HG02938 (cell line): ENCODE data around the gene NRSN2.

Experiments used
- ATAC-seq: cut with Tn5 transposase; IDR thresholded peaks from one replicate; pipeline ENCODE4 v1.9.1; 2021; ENCODE audit warnings: mild to moderate bottlenecking, moderate library complexity; ENCODE audit not compliant: unreplicated experiment

Gene NRSN2, protein sequence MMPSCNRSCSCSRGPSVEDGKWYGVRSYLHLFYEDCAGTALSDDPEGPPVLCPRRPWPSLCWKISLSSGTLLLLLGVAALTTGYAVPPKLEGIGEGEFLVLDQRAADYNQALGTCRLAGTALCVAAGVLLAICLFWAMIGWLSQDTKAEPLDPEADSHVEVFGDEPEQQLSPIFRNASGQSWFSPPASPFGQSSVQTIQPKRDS

DNA sequence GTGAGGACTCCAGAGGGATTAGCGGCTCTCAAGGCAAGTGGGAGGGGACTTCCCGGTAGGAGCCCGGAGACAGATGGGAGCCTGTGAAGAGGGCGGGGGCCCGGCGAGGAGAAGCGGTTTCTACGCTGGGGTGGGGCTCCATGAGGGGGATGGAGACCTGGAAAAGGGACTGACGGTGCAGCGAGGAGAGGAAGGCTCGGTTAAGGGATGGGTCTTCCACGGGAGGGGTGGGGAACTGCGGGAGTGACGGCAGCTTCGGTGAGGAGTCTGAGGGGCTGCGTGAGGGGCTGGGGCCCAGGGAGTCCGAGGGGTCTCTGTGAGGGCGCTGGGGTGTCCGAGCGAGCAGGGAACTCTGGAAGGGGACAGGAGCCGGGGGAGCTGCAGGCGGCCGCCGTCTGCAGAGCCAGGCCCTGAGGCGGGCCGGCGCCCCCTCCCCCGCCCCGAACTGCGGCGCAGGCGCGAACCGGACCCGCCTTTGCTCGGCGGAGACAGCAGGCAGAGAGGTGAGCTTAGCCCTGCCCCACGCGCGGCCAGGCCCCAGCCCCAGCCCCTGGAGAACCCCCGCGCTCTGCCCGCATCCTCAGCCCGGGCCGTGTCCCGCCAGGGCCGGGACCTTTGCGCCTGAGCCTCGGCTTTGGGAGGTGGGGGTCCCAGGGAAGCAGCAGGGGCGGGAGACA is at the start of gene NRSN2:
Gene NRSN2 (plus strand): TSS at position 472 of the 677 bp plus-strand sequence. CDS start 2,533 bp downstream, outside the sequence.
- ATAC-seq, result peak; percentile 20

DNA sequence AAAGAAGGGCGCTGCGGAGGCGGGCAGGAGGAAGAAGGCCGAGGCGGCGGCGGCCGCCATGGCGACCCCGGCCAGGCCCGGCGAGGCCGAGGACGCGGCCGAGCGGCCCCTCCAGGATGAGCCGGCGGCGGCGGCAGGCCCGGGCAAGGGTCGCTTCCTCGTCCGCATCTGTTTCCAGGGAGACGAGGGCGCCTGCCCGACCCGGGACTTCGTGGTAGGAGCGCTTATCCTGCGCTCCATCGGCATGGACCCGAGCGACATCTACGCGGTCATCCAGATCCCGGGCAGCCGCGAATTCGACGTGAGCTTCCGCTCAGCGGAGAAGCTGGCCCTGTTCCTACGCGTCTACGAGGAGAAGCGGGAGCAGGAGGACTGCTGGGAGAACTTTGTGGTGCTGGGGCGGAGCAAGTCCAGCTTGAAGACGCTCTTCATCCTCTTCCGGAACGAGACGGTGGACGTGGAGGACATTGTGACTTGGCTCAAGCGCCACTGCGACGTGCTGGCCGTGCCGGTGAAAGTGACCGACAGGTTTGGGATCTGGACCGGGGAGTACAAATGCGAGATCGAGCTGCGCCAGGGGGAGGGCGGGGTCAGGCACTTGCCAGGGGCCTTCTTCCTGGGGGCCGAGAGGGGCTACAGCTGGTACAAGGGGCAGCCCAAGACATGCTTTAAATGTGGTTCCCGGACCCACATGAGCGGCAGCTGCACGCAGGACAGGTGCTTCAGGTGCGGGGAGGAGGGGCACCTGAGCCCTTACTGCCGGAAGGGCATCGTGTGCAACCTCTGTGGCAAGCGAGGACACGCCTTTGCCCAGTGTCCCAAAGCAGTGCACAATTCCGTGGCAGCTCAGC is 48.8 kb upstream of the NRSN2 start:
- peak; percentile 20 for ATAC-seq

DNA sequence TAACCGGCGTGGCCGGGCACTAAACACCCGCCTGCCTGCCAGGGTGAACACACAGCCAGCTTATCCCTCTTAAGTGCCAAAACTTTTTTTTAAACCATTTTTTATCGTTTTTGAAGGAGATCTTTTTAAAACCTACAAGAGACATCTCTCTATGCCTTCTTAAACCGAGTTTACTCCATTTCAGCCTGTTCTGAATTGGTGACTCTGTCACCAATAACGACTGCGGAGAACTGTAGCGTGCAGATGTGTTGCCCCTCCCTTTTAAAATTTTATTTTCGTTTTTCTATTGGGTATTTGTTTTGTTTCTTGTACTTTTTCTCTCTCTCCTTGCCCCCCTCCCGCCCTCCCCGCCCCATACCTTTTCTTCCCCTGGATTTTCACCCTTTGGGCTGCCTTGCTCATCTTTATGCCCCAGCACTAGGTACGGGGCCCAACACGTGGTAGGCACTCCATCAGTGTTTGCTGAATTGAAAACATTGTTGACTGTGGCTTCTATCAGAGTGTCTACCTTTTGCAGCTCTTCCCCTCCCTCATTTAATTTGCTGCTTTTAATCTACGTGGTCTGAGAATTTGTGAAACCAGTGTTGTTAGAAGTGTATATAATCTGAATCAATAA is 48.0 kb upstream of the NRSN2 start:
- no peak for ATAC-seq

DNA sequence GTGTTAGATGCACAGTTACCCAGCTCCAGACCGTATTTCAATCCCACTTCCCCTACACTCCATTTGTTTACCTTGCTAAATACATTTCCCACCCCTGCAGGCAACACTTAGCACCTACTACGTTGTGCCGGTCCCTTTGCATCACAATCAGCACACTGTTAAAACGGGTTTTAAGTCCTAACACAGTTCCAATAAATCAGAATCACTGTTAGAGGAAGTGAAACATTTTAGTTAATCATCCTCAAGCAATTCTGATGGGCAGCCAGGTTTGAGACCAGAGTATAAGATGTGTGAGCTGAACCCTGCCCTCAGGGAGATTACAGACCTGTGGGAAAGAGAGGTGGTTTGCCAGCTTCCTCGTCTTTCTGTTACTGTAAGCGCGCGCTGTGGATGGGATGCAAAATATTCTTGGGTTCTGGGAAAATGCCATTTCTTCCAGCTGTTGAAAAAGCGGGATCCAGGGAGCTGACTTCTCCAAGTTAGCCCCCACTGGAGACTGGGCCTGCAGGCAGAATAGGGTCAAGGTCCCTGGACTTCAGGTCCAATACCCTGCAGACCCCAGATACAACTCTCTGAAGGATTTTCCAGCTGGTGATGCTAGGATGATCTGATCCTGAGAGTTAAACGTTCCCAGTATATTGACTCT is 46.4 kb upstream of the NRSN2 start:
- ATAC-seq, result no peak

DNA sequence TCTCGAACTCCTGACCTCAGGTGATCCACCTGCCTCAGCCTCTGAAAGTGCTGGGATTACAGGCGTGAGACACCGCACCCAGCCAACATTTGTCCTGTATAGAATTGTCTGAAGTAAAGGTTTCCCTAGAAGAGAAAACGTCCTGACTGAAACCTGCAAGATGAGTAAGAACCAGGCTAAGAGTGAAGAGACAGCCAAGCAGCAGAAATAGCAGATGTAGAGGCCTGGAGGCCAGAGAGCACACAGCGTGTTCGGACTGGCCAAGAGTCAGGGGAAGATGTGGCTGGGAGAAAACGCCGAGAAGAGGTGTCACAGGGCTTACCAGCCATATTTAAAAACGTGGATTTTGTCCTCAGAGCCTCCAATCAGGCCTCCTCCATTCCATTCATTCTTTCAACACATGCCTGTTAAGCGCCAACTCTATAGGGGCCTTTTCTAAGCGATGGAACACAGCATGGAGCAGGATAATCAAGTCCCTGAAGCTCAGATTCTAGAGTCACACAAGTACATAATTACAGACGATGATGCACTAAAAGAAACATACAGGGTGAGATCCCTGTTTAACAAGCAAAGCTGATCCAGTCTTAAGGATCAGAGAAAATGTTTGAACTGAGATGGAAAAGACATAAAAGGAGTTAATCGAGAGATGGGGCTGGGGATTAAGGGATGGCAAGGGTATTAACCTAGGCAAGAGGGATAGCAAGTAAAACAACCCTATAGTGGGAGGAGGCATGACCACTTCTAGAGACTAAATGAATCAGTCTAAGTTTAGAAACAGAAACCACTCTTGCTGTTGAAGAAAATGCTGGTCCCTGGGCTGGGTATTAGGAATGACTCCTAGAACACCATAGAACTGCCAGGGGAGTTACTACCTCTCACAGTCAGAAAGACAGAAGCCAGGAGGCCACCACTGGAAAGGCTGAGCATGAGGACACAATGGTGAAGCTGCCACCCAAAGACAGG is 44.7 kb upstream of the NRSN2 start:
- no peak for ATAC-seq

DNA sequence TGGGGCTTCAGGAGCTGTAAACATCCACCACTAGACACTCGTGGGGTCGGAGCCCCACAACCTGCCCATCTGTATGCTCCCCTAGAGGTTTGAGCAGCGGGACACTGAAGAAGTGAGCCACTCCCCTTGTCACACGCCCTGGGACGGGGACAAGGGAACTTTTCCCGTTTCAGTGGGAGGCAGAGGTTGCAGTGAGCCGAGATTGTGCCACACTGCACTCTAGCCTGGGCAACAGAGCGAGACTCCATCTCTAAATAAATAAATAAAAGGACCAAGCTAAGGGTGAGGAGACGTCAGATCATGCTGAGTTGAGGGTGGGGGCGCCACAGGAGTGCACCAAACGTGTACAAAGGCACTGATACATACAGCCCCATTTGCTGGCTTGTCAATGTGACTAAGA is 41.2 kb upstream of the NRSN2 start:
- no peak for ATAC-seq

DNA sequence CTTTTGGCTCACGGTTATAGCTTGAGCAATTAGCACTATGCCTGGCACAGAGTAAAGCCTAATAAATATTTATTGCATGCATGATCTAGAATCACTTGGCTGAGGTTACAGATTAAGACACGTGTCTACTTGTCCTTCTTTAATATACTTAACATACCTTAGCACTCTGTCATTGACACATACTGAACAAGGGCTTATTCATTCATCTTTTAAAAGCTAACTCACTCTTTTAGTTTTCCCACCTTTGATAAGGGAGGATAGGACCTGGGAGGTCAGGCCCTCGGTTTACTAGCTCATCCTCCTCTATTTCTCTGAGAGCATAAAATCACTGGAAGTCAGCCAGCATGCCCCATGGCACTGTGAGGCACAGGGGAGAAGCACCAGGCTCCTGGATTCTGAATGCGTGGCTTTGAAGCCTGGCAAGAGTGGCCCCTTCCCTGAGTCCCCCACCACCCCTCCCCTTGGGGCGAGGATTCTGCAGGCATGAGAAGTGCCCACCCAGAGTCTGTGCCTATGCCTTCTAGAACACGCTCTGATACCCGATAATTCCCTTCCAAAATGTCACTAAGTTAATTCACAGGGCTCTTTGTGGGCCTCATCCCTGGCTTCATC is 38.4 kb upstream of the NRSN2 start:
- ATAC-seq, result no peak

DNA sequence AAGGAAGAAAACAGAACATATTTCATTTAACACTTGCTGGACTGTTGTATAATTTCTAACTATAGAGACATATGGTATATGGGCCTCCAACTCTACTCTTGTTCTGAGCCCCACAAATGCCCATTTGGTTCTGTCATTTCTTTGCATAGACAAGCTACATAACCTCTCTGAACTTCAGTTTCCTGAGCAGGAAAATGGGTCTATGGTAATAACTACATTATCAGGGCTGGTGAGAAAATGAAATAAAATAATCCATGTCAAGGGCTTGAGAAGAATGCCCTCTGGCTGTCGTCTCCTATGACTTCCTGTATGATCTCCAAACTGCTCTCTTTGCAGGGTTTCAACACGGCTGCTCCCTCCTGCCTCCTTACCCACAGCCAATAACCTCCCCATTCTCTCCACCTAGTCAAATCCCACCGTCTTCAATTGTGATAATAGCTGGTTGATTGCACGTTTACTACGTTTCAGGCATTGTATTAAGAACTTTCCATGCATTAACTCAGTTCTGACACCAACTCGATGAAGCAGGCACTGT is 37.5 kb upstream of the NRSN2 start:
- no peak for ATAC-seq

DNA sequence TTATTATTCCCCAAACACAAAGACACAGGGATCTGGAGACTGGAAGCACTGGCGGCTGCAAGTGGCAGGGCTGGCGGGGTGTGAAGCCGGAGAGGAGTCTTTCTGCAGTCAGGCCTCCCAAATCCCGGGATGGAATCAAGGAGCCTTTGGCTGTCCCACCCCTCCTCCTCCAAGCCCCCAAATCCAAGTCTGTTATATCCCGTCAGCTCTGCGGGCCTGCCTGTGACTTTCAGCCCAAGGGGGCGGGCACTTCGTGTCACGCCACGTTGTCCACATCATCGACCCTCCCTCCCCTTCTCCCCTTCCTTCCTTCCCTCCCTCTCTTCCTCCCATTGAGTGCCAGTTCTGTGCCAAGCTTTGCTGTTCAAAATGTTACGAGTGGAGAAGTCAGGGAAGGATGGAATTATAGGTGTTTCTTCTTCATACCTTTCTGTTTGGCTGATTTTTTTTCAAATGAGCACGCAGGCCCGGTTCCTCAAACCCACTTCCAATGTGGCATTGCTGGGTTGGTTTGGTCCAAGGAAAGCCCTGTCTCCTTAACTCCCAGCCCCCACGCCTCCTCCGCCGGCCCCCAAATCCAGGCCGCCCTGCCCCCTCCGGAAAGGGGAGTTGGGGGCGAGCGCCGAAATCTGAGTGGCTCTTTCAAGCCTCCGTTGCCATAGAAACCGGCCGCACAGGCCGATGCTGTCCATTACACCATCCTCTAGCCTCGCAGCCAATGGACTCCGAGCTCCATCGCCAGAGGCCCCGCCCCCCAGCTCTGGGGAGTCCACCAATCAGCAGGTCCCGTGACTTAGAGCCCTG is 36.9 kb upstream of the NRSN2 start:
- peak; percentile 96 for ATAC-seq

DNA sequence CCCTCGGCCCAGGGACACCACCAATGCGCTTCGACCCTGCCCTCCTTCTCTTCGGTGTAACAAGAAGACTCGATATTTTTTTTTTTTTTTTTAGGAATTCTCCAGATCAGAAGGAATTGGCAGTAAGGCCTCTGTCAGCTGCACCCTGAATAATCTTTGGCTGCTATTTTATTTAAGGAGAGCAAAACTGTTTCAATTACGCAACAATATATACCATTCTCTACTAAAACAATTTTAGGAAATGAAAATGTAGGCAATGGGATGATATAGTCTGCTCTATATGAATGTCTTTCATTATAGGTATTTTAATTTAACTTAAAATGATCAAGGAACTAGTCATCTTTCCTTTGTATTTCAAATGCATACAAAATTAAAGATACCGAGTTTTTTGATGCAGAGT is 36.3 kb upstream of the NRSN2 start:
- ATAC-seq, result no peak

DNA sequence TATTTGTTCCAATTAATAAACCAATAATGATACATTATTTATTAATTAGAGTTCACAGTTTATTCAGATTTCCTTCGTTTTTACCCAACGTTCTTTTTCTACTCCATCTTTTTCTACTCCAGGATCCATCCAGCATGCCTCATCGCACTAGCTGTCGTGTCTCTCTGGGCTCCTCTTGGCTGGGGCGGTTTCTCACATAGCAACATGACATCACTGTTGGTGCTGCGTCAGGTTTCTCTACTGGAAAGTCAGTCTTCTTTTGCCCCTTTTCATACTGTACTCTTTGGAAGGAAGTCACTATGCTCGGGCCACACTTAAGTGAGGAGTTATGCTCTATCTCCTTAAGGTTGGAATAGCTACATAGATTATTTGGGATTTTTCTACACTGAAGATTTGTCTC is 35.3 kb upstream of the NRSN2 start:
- ATAC-seq, result no peak

DNA sequence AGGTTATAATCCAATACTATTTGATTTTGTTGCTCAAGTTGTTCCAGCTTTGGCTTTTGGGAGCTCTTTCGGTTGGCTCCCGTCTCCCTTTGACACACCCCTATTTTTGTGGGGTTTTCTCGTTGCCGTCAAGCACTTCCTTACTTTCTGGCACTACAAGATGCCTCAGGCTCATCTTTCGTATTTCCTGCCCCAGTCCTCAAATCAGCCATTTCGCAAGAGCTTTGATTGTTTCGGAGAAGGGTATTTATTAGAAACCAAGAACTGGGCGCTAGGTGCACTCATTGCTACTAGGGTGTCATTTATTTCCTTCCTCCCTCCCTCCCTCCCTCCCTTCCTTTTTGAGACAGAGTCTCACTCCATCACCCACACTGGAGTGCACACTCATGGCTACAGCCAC is 34.8 kb upstream of the NRSN2 start:
- ATAC-seq, result no peak

DNA sequence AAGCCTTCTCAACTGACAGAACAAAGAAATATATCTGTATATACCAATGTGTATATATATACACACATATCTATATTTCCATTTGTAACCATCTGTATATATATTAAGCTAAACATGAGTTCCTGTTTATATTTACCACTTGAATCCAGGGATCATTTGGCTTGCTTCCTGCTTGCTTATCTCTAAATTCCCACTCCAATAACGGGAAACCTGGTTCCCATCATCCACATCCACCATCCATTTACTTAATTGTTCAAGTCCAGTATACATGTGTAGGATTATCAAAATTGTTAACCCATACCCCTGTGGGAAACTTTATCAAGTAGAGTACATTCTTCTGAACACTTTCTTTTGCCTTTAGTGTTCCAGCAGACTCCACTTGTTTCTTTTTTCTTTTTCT is 34.0 kb upstream of the NRSN2 start:
- no peak for ATAC-seq

DNA sequence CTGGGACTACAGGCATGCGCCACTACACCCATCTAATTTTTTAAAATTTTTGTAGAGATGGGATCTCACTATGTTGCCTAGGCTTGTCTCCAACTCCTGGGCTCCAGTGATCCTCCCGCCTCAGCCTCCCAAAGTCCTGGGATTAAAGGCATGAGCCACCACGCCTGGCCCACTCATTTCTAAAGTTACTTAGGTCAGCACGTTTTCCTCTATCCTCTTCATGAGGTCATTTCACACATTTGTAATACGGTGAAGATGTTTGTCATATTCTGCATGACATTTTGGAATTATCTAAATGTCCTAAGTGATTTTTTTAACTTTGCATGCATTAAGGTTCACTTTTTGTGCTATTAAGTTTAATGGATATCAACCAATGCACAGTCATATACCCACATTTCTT is 33.5 kb upstream of the NRSN2 start:
- ATAC-seq, result no peak

DNA sequence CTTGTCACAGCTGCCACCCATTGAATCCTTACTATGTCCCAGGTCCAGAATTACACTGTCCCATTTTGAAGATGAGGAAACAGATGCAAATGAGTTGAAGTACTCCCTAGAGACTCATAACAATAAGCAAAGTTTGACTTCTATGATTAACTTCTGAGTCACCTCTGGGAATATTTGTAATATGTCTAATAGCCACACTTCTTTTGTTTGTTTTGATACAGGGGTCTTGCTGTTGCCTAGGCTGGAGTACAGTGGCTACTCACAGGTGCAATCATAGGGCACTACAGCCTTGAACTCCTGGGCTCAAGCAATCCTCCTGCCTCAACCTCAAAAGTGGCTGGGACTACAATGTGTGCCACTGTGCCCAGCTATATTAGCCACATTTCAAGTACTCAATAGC is 33.0 kb upstream of the NRSN2 start:
- ATAC-seq, result no peak

DNA sequence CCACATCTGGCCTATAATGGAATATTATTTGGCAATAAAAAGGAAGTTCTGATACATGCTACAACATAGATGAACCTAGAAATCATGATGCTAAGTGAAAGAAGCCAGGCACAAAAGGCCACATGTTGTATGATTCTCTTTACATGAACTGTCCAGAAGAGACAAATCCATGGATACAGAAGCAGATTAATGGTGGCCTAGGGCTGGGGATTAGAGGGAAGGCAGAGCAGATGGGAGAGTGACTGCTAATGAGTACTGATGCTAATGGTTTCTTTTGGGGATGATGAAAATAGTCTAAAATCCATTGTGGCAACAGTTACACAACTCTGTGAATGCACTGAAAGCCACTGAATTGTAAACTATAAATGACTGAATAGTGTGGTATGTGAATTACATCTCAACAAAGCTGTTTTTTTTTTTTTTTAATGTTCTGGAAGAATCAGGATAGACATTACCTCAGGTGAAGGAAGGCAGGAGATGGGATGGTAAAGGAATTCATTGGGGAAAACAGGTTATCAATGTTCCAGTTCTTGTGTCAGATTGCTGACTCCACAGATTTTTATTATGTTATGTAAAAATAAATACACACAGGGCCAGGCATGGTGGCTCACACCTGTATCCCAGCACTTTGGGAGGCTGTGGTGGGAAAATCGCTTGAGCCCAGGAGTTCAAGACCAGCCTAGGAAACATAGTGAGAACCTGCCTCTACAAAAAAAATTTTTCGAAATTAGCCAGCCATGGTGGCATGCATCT is 30.4 kb upstream of the NRSN2 start:
- no peak for ATAC-seq

DNA sequence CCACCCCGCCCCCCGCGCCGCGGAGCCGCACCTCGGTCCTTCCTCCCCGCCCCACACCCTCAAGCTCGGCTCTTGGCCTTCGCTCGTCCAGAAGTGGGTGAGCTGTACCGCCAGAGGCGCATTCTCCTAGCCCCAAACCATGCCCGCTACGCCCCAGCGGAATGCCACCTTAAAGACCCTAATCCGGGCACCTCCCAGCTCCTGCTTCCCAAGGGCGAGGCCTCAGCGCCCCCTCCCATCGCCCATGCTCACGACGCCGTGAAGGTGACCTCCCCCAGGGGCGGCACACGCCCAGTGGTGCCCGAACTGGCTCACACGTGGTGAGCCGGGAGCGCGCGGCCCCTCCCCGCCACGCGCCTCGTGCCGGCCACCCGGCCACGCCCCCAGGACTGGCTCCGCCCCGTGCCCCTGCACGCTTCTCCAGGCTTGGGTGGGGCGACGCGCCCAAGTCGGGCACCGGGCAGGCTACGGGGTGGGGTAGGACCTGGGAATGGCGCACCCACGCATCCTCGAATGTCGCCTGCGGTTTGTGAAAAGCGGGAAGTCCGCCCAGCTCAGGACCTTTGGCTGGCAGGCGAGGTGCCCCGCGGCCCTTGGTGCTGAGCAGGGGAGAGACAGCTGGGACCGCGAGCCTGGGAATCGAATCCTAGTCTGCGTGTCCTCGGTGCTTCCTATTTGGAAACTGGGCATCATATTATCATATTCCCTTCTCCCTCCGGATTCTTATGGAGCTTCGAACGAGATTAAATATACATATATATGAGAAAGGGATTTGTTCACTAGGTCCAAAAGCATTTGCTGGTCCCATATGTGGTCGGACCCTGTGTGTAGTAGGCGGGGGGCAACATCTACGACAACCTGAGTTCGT is 22.5 kb upstream of the NRSN2 start:
- ATAC-seq, result peak; percentile 40
